Skeletal muscle cell (primary cell): Measurements from ENCODE around the gene SPEM3.
"Not testable (repeated sequence)": the region's sequence is repeated elsewhere in the genome, so short reads cannot be mapped to it uniquely, and the experiment has no call there.

Experiments used
- DNase-seq: peaks from one replicate; pipeline ENCODE4 v3.0.0-alpha.2; 2010; ENCODE audit warnings: low read depth
- H3K4me3 ChIP-seq: 2 replicates; pipeline ENCODE4 v1.5.1; 2011; ENCODE audit warnings: low read depth, mild to moderate bottlenecking, control low read depth, low read length, moderate library complexity

Gene SPEM3

GRCh38 chr17:7465597-7466275 lies 37.1 kb downstream of the SPEM3 start:
- H3K4me3 ChIP-seq, result no peak overlapping the region
- no peak for DNase-seq

GRCh38 chr17:7466318-7466638 lies 37.6 kb downstream of the SPEM3 start:
- H3K4me3 ChIP-seq, result no peak overlapping the region
- DNase-seq, result no peak

- no peak overlapping the region for H3K4me3 ChIP-seq
- DNase-seq, result no peak
Observed at GRCh38 chr17:7466639-7467341, 38.1 kb downstream of the SPEM3 start.

- no peak overlapping the region for H3K4me3 ChIP-seq
- no peak for DNase-seq
Observed at GRCh38 chr17:7467498-7467897, 38.8 kb downstream of the SPEM3 start.

- no peak for DNase-seq
- no peak overlapping the region for H3K4me3 ChIP-seq
Observed at GRCh38 chr17:7468290-7468689, 39.6 kb downstream of the SPEM3 start.

- DNase-seq, result no peak
- H3K4me3 ChIP-seq, result no peak overlapping the region
Observed at GRCh38 chr17:7468804-7469389, 40.2 kb downstream of the SPEM3 start.

- H3K4me3 ChIP-seq, DNase-seq: not testable (repeated sequence)
Observed at GRCh38 chr17:7469843-7470242, 41.2 kb downstream of the SPEM3 start.

GRCh38 chr17:7470457-7470973 lies 41.9 kb downstream of the SPEM3 start:
- not testable (repeated sequence) for H3K4me3 ChIP-seq, DNase-seq

- DNase-seq, result no peak
- H3K4me3 ChIP-seq, result no peak overlapping the region
Observed at GRCh38 chr17:7471729-7472128, 43.1 kb downstream of the SPEM3 start.

- not testable (repeated sequence) for H3K4me3 ChIP-seq, DNase-seq
Observed at GRCh38 chr17:7474767-7475166, 46.1 kb downstream of the SPEM3 start.

GRCh38 chr17:7475764-7476422 lies 47.2 kb downstream of the SPEM3 start:
- no peak for DNase-seq
- H3K4me3 ChIP-seq, result no peak overlapping the region

GRCh38 chr17:7476494-7476893 lies 47.8 kb downstream of the SPEM3 start:
- no peak for DNase-seq
- no peak overlapping the region for H3K4me3 ChIP-seq

GRCh38 chr17:7476951-7477350 lies 48.3 kb downstream of the SPEM3 start:
- H3K4me3 ChIP-seq, result no peak overlapping the region

GRCh38 chr17:7477392-7478275 lies 49.0 kb downstream of the SPEM3 start:
- peak; percentile 48 for DNase-seq
- peak overlapping the region; percentile 81 for H3K4me3 ChIP-seq

More at GRCh38 chr17:7476951-7477350, 48.3 kb downstream of the SPEM3 start:
- no peak for DNase-seq

GRCh38 chr17:7478276-7479212 lies 49.9 kb downstream of the SPEM3 start:
- no peak for DNase-seq
- peak overlapping the region; percentile 81 for H3K4me3 ChIP-seq

GRCh38 chr17:7479213-7480088 lies 50.8 kb downstream of the SPEM3 start, which contains the start of gene ZBTB4:
ZBTB4 (minus strand) TSS chr17:7479631; CDS start chr17:7466801, 12,830 bp downstream.
- no peak for DNase-seq
- H3K4me3 ChIP-seq, result peak within 1 kb of the TSS; percentile 81

GRCh38 chr17:7480089-7480384 lies 51.4 kb downstream of the SPEM3 start:
- DNase-seq, result no peak
- peak overlapping the region; percentile 81 for H3K4me3 ChIP-seq
